B cell (primary cell): ENCODE measurements around the gene ZDHHC12.

Experiments used
- CTCF ChIP-seq: fragments of 200-600 bp; IDR thresholded peaks from one replicate; pipeline ENCODE4 v1.8.0; 2022; ENCODE audit warnings: antibody characterized with exemption, mild to moderate bottlenecking
- EZH2 ChIP-seq: IDR thresholded peaks from 2 replicates; pipeline ENCODE4 v1.6.1; 2012; ENCODE audit warnings: borderline replicate concordance, low read depth, mild to moderate bottlenecking, moderate library complexity, low read length; ENCODE audit not compliant: insufficient read depth, poor library complexity, severe bottlenecking

- TF ChIP-seq CTCF (no peak), EZH2 (no peak)
Observed at GRCh38 chr9:128735373-128735772, 11.4 kb upstream of the ZDHHC12 start.
